Measurements from ENCODE around the gene LDAH.

LDAH gene

DNA sequence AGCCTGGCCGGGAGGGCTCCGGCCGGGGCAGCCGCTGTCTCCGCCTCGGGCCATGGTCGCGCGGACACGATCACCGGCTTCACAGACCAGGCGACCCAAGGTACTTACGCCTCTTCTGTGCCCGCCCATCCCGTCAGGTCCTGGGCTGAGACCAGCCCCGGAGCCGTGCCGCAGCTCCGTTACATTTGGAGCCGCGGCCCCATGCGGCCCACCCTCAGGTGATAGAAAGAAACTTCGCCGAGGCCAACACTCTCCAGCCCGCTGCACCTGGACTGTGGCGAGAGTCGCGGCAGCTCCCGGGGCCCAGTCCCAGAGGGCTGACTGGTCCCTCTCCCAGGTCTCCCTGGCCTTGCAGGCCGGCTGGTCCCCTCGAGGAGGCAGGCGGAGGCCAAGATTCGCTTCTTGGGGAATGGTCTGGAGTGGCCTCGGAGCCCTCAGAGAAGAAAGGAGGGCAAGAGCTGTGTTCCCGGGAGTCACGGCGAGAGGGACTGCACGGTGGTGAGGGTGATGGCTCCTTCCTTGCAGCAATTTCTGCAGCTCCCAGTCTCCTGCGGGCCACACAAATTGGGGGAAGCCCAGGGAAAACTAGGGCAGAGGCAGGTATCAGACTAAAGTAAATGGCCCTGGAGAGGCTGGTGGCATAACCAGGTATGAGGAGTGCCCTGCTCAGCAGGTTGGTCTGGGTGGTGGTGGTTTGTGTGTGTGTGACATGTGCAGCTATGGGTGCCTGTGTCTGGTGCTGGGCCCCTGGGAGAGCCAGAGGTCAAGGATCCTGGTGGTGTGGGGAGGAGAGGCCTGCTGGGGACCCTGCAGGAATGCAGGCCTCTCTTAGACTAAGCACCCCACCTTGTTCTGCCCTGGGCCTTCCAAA is 155.1 kb downstream of the LDAH start:
- DNase-seq (ENCODE audit: low spot score), result no peak

GRCh38 chr2:20667151-20667530 is 155.8 kb downstream of the LDAH start:
- DNase-seq (ENCODE audit: low spot score), result no peak

- DNase-seq (ENCODE audit: low spot score), result no peak
Measured at GRCh38 chr2:20666304-20667150, 156.4 kb downstream of the LDAH start, which contains the start of gene GDF7. Gene GDF7 (plus strand): TSS chr2:20667144. CDS start chr2:20667240, 96 bp downstream.

GRCh38 chr2:20666005-20666303 is 156.9 kb downstream of the LDAH start:
- DNase-seq (ENCODE audit: low spot score), result no peak

- DNase-seq (ENCODE audit: low spot score), result no peak
Measured at GRCh38 chr2:20665243-20666004, 157.5 kb downstream of the LDAH start.

GRCh38 chr2:20664431-20665242 is 158.3 kb downstream of the LDAH start:
- DNase-seq (ENCODE audit: low spot score), result no peak

GRCh38 chr2:20664071-20664390 is 158.9 kb downstream of the LDAH start:
- no peak for DNase-seq (ENCODE audit: low spot score)

- no peak for DNase-seq (ENCODE audit: low spot score)
Measured at GRCh38 chr2:20663196-20664070, 159.5 kb downstream of the LDAH start.

DNA sequence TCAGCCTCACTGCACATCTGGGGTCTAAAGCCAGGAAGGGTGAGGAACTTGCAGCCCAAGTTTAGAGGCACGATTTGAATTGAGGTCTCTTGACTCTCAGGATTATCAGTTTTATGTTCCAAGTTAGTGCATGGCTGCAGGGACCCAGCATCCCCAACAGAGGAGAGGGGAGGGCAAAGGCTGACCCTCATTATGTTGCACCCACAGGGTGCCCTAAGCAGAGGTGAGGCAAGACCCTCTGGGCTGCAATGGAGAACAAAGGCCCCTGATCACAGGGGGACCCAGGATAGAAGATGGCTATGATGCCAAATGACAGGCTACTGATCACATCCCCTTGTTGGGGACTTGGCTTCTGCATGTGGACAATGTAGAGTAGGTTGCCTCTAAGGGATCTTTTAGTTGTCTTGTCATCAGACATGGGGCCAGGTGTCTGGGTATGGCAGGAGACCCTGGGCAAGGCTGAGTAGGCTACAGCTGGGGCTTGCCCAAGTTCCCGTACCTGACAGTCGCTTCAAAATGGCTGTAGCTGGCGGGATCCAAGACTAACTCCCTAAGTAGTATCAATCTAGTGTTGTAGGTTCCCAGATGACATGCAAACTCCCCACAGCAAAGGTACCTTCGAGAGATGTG is 160.5 kb downstream of the LDAH start:
- no peak for DNase-seq (ENCODE audit: low spot score)

DNA sequence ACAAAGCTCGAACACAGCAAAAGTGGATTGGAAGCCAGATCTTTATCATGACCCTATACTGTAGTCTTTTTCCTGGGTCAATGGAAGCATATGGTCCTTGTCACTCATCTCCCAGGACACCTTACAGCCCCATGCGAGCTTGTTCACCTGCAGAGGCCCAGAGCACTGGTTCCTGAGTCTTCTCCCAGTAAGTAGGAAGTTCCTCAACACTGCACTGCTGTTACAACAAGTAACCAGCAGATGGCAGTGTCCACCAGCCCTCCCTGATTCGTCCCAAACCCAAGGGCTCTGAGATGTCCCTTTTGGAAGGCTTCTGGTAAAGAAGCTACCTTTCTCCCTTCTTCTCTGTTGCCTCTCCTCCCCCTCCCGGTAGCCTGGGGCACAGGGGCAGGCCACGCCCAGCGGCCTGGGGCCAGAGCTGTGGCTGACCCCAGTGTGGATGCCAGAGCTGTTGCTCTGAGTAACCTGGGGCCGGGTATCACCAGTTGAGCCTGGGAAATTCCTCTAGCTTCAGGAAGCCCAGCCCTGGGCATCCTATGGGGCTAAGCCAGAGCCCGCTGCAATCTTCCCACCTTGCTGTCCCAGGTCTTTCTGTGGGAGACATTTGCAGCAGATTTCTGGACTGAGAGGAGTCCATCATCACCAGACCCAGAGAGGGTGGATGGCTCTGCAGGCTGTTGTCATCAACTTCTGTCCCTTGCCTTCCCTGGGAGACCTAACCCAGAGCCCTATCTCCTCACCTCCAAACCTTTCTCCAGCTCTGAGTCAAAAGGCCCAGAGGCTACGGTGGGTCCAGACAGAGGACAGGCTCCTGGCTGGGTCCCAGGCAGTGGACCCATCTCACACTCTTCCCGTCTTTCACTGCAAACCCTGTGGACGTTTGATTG is 161.2 kb downstream of the LDAH start:
- DNase-seq (ENCODE audit: low spot score), result peak; percentile 78

- DNase-seq (ENCODE audit: low spot score), result no peak
Measured at GRCh38 chr2:20660506-20661420, 162.1 kb downstream of the LDAH start.

DNA sequence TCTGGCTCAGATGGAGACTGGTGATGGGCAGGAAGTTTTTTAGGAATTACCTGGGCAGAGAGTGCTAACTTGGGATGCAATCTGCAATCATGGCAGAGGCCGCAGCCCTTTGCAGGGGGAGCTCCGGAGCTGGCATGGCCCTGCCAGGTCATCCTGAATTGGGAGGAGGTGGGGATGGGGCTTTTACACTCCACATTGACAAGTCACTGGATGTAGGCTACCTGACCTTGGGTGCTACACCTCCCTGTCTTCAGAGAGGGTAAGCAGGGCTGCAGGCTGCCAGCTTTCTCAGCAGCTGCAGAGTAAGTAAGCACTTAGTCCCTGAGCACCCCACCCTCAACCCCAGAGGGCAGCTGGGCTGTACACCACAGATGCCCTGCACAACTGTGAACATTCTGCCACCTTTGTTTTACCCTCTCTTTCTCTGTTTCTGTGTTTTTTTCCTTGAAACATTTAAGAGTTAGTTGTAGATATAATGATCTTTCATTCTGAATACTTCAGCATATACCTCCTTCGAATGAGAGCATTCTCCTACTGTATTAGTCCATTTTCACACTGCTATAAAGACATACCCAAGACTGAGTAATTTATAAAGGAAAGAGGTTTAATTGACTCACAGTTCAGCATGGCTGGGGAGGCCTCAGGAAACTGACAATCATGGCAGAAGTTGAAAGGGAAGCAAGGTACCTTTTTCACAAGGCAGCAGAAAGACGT is 165.2 kb downstream of the LDAH start:
- no peak for DNase-seq (ENCODE audit: low spot score)

GRCh38 chr2:20656561-20656960 is 166.3 kb downstream of the LDAH start:
- DNase-seq (ENCODE audit: low spot score), result no peak

DNA sequence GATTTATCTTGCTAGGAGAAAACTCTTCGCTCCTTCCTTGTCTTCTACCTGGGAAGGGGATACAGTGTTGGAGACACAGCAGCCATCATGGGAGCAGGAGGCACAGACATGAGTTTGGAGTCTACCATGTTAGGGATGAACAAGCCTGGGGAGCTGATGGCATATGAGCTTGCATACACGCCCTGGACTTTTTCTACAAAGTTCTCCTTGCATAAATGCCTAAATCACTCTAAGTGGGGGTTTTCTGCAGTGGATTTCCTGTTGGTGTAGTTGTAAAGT is 168.4 kb downstream of the LDAH start:
- no peak for DNase-seq (ENCODE audit: low spot score)

- no peak for DNase-seq (ENCODE audit: low spot score)
Measured at GRCh38 chr2:20653695-20654534, 169.0 kb downstream of the LDAH start.

DNA sequence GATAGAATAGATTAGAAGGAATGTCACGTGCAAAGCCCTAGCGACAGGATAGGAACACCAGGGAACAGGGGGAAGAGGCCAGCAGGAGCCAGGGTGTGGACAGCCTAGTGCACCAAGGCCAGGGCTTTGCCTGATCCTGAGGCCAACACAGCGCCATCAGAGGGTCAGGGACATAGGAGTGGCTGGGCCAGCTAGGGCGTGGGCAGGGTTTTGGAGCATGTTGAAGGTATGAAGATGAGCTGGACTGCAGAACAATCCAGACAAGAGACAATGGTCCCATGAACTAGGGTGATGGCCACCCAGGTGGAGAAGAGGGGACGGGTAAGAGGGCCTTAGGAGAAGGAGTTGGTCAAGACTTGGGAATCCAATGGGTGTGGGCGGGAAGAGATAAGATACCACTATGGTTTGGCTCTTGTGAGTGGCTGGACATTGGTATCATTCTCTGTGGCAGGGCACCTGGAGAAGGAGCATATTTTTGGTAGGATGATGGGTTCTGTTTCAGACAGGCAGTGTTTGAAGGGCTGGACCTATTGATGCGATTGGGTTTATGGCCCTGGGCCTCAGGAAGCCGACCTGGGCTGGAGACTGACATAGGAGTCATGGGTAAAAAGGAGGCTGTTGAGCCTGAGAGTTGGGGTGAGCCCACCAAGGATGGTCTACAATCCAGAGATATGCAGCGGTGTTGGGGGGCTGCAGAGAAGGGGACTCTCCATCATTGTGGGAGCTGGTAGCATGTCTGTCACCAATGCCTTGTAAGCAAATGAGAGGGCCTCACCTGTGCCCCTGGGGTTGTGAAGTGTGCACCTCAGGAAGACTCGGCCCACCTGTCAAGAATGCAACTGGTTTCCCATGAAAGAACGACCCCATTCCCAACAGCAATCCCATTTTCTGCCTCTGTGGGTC is 170.0 kb downstream of the LDAH start:
- no peak for DNase-seq (ENCODE audit: low spot score)

All from activated CD4-positive, alpha-beta T cell treated with anti-CD3 and anti-CD28 coated beads, Interleukin-2, Interleukin-4, amounts not matched to agents 100 ng/mL and 50 ng/mL, durations not matched to agents 16 hours and 8 hours (primary cell).